T-helper 2 cell treated with Interferon-gamma antibody and Interleukin-4, amounts not matched to agents 5 μg/mL and 100 μg/mL, for 36 hours (primary cell): ENCODE results near the gene TMTC2.

Experiments used
- DNase-seq: peaks from one replicate; pipeline ENCODE4 v3.0.0; 2021; ENCODE audit warnings: low spot score
- H3K27ac Mint-ChIP-seq: one replicate; pipeline ENCODE4 v1.8.0; 2021; ENCODE audit warnings: mild to moderate bottlenecking, mixed read lengths
- H3K27me3 Mint-ChIP-seq: one replicate; pipeline ENCODE4 v1.8.0; 2021; ENCODE audit warnings: low read depth, mixed read lengths
- H3K36me3 Mint-ChIP-seq: one replicate; pipeline ENCODE4 v1.8.0; 2021; ENCODE audit warnings: low read depth, mixed read lengths
- H3K4me1 Mint-ChIP-seq: one replicate; pipeline ENCODE4 v1.8.0; 2021; ENCODE audit warnings: low read depth, mixed read lengths
- H3K4me3 Mint-ChIP-seq: one replicate; pipeline ENCODE4 v1.8.0; 2022; ENCODE audit warnings: mild to moderate bottlenecking, moderate library complexity, mixed read lengths
- H3K9me3 Mint-ChIP-seq: one replicate; pipeline ENCODE4 v1.8.0; 2021; ENCODE audit warnings: mixed read lengths

Gene TMTC2

GRCh38 chr12:82866946-82867345 is 180.2 kb downstream of the TMTC2 start:
- Mint-ChIP-seq H3K27ac (no peak overlapping the region), H3K27me3 (no peaks in the 10 kb centered on the region)

DNA sequence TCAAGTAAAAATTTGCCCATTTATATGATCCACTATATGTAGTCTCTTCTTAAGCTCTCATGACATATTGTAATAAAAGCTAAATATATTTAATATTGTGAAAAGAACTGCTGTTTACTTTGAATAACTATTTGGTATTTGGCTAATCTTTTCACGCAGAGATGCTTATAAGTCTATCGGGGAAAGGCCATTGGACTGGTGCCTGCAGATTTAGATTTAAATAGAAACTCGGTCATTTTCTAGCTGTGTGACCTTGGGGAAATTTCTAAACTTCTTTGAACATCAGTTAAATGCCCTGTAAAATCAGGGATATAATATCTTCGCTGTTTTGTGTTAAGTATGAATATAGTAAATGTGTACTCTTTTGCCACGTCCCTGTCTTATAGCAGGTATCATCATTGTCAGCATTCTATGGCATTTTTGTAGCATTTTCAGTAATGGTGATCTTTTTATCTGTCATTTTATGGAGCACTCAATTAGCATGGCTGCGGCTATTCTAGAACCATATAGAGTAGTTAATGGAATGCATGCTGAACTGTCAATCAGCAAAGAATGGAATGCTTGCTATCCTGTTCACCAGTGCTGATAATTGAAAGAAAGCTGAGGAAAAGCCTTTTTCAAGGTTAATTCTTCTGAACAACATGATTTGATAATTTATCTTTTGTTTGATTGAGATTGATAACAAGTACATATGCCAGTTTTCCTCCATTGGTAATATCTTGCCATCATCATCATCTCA is 181.2 kb downstream of the TMTC2 start:
- Mint-ChIP-seq H3K27me3 (no peaks in the 10 kb centered on the region), H3K27ac (no peak overlapping the region), H3K4me1 (peaks cover 9% of the 10 kb centered on the region), H3K9me3 (no peaks in the 10 kb centered on the region), H3K4me3 (no peak overlapping the region), H3K36me3 (no peaks in the 10 kb centered on the region)
- no peak for DNase-seq

More at GRCh38 chr12:82866946-82867345, 180.2 kb downstream of the TMTC2 start:
- no peak for DNase-seq
- no peak overlapping the region for H3K4me3 Mint-ChIP-seq
- H3K9me3 Mint-ChIP-seq = no peaks in the 10 kb centered on the region
- H3K36me3 Mint-ChIP-seq = no peaks in the 10 kb centered on the region
- H3K4me1 Mint-ChIP-seq = peaks cover 9% of the 10 kb centered on the region

DNA sequence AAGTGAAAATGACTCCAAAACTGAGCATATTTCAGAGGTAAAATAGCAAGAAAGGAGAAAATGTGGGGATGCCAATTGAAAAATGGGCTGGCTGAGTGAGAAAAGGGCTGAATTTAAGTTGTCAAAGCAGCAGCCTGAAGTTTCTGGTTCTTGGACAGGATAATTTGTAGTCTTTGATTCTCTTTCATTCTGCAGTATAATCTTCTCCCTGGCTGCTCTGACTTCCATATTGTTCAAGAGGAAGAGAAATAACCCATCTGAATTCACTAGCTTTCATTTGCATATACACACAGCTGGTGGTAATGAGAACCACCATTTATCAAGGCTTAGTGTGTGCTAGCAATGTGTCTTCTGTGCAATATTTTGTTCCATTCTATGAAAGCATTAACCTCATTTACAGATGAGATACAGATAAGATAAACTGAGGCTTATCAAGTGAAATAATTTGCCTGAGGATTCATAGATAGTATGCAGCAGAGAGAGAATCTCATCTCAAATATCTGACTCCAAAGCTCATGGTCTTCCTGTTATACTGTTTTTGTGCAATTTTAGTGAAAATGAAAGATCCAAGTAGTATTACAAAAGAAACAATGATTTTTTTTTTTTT is 184.2 kb downstream of the TMTC2 start:
- no peak for DNase-seq
- Mint-ChIP-seq H3K4me3 (no peak overlapping the region), H3K36me3 (no peaks in the 10 kb centered on the region), H3K4me1 (peaks cover 9% of the 10 kb centered on the region), H3K27me3 (no peaks in the 10 kb centered on the region), H3K9me3 (no peaks in the 10 kb centered on the region), H3K27ac (no peak overlapping the region)

GRCh38 chr12:82872088-82872487 is 185.4 kb downstream of the TMTC2 start:
- H3K4me1 Mint-ChIP-seq = peaks cover 12% of the 10 kb centered on the region
- no peaks in the 10 kb centered on the region for H3K9me3 Mint-ChIP-seq
- DNase-seq = no peak
- no peaks in the 10 kb centered on the region for H3K27me3 Mint-ChIP-seq
- H3K27ac Mint-ChIP-seq = no peak overlapping the region
- H3K4me3 Mint-ChIP-seq = no peak overlapping the region
- no peaks in the 10 kb centered on the region for H3K36me3 Mint-ChIP-seq

GRCh38 chr12:82873309-82873708 is 186.6 kb downstream of the TMTC2 start:
- Mint-ChIP-seq H3K36me3 (no peaks in the 10 kb centered on the region), H3K4me3 (no peak overlapping the region), H3K27ac (no peak overlapping the region), H3K4me1 (peaks cover 12% of the 10 kb centered on the region), H3K27me3 (no peaks in the 10 kb centered on the region), H3K9me3 (no peaks in the 10 kb centered on the region)
- DNase-seq = no peak

DNA sequence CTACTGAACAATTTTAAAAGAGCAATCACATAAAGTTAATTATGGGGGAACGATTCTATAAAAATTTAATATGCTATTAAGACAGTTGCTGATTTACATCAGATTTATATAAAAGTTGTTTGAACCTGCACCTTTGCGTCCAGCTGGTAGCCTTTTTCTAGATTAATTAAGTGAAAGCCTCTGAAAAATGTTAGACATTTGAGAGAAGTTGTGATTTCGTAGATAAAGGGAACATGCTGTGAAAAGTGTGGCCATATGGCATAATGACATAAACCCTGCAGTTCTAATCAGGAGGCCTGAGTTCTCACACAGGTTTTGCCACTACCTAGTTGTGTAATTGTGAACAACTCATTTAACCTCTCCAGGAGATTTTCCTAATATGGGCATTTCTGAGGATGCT is 187.2 kb downstream of the TMTC2 start:
- Mint-ChIP-seq H3K27ac (no peak overlapping the region), H3K9me3 (no peaks in the 10 kb centered on the region), H3K4me1 (peaks cover 12% of the 10 kb centered on the region), H3K4me3 (no peak overlapping the region), H3K27me3 (no peaks in the 10 kb centered on the region), H3K36me3 (no peaks in the 10 kb centered on the region)
- no peak for DNase-seq

DNA sequence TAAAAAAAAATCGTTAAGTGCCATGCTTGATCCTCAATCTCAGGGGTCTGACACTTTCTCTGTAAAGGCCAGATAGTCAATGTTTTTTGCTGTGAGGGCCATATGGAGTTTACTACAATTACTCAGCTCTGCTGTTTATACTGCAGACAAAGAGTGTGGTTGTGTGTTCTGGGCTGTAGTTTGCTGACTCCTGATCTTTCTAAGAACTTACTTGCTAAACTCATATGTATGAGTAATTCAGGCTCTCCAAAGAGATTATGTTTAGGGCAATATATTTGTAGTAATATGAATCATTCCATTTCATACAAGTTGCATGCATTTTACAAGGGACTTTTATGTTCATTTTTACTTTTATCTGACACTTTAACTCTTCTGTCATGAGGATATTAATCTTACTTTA is 188.2 kb downstream of the TMTC2 start:
- no peaks in the 10 kb centered on the region for H3K27me3 Mint-ChIP-seq
- DNase-seq = no peak
- H3K4me3 Mint-ChIP-seq = no peak overlapping the region
- H3K36me3 Mint-ChIP-seq = no peaks in the 10 kb centered on the region
- H3K27ac Mint-ChIP-seq = no peak overlapping the region
- peaks cover 12% of the 10 kb centered on the region for H3K4me1 Mint-ChIP-seq
- H3K9me3 Mint-ChIP-seq = no peaks in the 10 kb centered on the region

DNA sequence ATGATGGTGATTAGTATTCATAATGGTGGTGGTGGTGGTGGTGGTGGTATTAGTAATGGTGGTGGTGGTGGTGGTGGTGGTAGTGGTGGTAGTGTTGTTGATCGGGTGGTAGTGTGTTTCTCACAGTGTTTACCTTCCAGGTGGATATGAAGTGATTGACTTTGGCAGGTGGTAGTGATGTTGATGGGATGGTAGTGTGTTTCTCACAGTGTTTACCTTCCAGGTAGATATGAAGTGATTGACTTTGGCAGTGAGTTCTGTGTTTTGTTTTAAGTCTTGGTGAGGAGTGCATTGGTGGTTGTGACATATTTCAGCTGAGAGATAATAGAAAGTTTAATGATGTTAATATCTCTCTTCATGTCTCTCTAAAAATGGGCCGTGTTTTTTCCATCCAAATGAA is 189.4 kb downstream of the TMTC2 start:
- H3K36me3 Mint-ChIP-seq = no peaks in the 10 kb centered on the region
- no peak overlapping the region for H3K27ac Mint-ChIP-seq
- H3K9me3 Mint-ChIP-seq = no peaks in the 10 kb centered on the region
- peaks cover 6% of the 10 kb centered on the region for H3K4me1 Mint-ChIP-seq
- DNase-seq = no peak
- no peaks in the 10 kb centered on the region for H3K27me3 Mint-ChIP-seq
- no peak overlapping the region for H3K4me3 Mint-ChIP-seq

- Mint-ChIP-seq H3K4me1 (peaks cover 2% of the 10 kb centered on the region), H3K27ac (no peak overlapping the region), H3K36me3 (no peaks in the 10 kb centered on the region), H3K4me3 (no peak overlapping the region), H3K27me3 (no peaks in the 10 kb centered on the region), H3K9me3 (no peaks in the 10 kb centered on the region)
- DNase-seq = no peak
Observed at GRCh38 chr12:82877963-82878362, 191.3 kb downstream of the TMTC2 start.

DNA sequence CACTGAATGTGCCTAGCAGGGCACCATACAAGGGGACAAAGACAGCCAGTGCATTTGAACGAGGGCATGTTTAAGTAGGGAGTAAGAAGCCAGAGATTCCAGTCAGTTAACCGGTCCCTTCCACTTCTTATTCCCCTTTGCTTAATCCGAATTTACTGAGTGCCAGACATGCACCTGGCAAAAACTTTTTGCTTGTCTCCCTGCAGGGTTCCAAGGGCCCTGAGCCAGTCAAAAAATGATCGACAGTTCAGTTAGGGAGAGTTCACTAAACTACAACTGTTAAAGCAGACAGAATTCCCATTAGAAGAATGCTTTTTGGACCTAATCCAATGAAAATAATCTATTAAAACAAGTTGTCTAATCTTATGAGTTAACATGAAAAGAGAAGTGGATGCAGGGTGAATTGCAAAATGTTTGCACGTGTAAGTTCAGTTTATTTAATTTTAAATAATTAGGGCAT is 193.8 kb downstream of the TMTC2 start:
- Mint-ChIP-seq H3K36me3 (no peaks in the 10 kb centered on the region), H3K27ac (no peak overlapping the region), H3K4me1 (peaks cover 2% of the 10 kb centered on the region), H3K4me3 (no peak overlapping the region), H3K9me3 (no peaks in the 10 kb centered on the region), H3K27me3 (no peaks in the 10 kb centered on the region)
- no peak for DNase-seq

GRCh38 chr12:82883394-82884355 is 197.0 kb downstream of the TMTC2 start:
- no peak for DNase-seq
- no peaks in the 10 kb centered on the region for H3K27me3 Mint-ChIP-seq
- H3K9me3 Mint-ChIP-seq = no peaks in the 10 kb centered on the region
- no peaks in the 10 kb centered on the region for H3K4me1 Mint-ChIP-seq
- no peak overlapping the region for H3K4me3 Mint-ChIP-seq
- H3K36me3 Mint-ChIP-seq = no peaks in the 10 kb centered on the region
- no peak overlapping the region for H3K27ac Mint-ChIP-seq

DNA sequence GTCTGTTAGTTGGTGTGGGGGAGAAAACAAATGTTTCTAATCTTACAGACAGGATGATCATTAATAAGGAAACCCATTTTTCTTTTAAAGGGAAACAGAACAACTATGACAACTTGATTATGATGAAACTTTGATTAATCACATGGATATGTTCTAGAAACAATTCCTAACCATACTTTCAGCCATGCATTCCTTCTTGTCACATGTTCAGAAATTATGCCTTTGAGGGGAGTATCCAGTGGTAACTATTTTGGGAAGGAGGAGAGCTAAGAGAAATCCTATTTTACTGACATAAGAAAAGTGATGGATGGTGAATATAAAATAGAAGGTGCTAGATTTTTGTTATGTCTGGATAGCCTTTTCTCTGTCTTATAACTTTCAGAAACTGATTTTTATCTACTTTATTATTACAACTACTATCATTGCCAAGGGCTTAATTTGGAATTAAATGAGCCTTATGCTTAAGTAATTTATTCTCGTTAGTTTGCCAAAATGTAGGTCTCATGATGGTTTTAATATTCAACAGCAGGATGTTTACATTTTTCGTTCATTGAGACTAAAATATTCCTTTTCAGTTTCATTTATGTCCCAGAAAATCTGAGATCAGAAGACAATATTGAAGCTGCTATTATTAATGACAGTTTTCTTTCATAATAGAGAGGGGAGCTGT is 200.1 kb downstream of the TMTC2 start:
- Mint-ChIP-seq H3K9me3 (no peaks in the 10 kb centered on the region), H3K27ac (no peak overlapping the region), H3K4me1 (no peaks in the 10 kb centered on the region), H3K4me3 (no peak overlapping the region), H3K36me3 (no peaks in the 10 kb centered on the region), H3K27me3 (no peaks in the 10 kb centered on the region)
- DNase-seq = no peak

DNA sequence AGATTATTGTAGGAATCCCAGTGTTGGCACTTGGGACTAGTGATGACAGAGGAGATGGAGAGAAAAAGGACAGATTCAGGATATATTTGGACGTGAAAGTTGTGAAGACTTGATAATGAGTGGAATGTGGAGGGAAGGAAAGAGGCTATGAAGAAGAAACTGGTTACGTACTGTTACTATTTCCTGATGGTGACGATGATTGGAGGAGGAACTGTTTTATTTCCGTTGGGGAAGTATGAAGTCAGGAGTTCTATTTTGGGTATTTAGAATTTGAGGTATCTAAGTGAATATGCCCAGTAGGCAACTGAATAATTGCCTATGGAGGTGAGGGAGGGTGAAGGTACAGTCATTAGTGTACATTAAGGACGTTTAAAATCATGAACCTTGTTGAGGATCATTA is 207.2 kb downstream of the TMTC2 start:
- no peak for DNase-seq
- no peaks in the 10 kb centered on the region for H3K36me3 Mint-ChIP-seq
- H3K27ac Mint-ChIP-seq = no peak overlapping the region
- H3K9me3 Mint-ChIP-seq = no peaks in the 10 kb centered on the region
- H3K4me1 Mint-ChIP-seq = no peaks in the 10 kb centered on the region
- no peak overlapping the region for H3K4me3 Mint-ChIP-seq
- no peaks in the 10 kb centered on the region for H3K27me3 Mint-ChIP-seq
